CD4-positive, alpha-beta memory T cell (primary cell): ENCODE measurements around the gene IGSF23. TPM values are rescaled to one million over a fixed set of nuclear protein-coding genes. Genes with fewer than 3 reads are reported as not detected.
"Not testable (repeated sequence)": the region's sequence is repeated elsewhere in the genome, so short reads cannot be mapped to it uniquely, and the experiment has no call there.

Source experiments
- CTCF ChIA-PET: fragments of 350-600 bp; sonication (Branson Sonifier 250); formaldehyde crosslinking; loops from one replicate; lab custom pipeline; 2021; ENCODE audit warnings: inconsistent platforms; ENCODE audit not compliant: partially characterized antibody; lab: Charles Lee
- POLR2A ChIA-PET: fragments of 350-600 bp; sonication (Branson Sonifier 250); formaldehyde crosslinking; loops from one replicate; lab custom pipeline; 2021; ENCODE audit not compliant: partially characterized antibody; lab: Charles Lee
- DNase-seq, 5 donors: peaks; one replicate each; pipeline versions ENCODE4 v3.0.0 to v3.0.0-alpha.2; 2020 to 2022; ENCODE audit warnings: mixed read lengths in 1 of 5
- H3K27ac ChIP-seq: one replicate; pipeline ENCODE4 v1.7.0; 2013; ENCODE audit warnings: low read depth, low read length
- H3K27me3 ChIP-seq: 2 replicates; pipeline ENCODE4 v1.7.0; 2013; ENCODE audit warnings: mild to moderate bottlenecking, low read length, moderate library complexity; ENCODE audit not compliant: insufficient read depth
- H3K36me3 ChIP-seq: 2 replicates; pipeline ENCODE4 v1.7.0; 2013; ENCODE audit warnings: mild to moderate bottlenecking, low read length, moderate library complexity; ENCODE audit not compliant: insufficient read depth
- H3K4me1 ChIP-seq: 2 replicates; pipeline ENCODE4 v1.7.0; 2013; ENCODE audit warnings: mild to moderate bottlenecking, low read length, moderate library complexity; ENCODE audit not compliant: insufficient read depth
- H3K4me3 ChIP-seq, 2 donors: one replicate each; pipeline ENCODE4 v1.7.0; 2013; ENCODE audit warnings: low read length in 2 of 2, mild to moderate bottlenecking in 1 of 2
- H3K9me3 ChIP-seq, 2 donors: one replicate each; pipeline ENCODE4 v1.7.0; 2013; ENCODE audit warnings: low read length in 2 of 2, control low read depth in 1 of 2; ENCODE audit not compliant: control insufficient read depth in 1 of 2
- H3K27ac Mint-ChIP-seq, 7 donors: one replicate each; pipeline ENCODE4 v1.8.0; 2020 to 2021; ENCODE audit warnings: mixed read lengths in 7 of 7, mild to moderate bottlenecking in 6 of 7, inconsistent platforms in 3 of 7, moderate library complexity in 3 of 7
- H3K27me3 Mint-ChIP-seq, 2 donors: one replicate each; pipeline ENCODE4 v1.8.0; 2020 to 2021; ENCODE audit warnings: mixed read lengths in 2 of 2
- H3K36me3 Mint-ChIP-seq, 2 donors: one replicate each; pipeline ENCODE4 v1.8.0; 2020 to 2021; ENCODE audit warnings: mixed read lengths in 2 of 2, inconsistent platforms in 1 of 2, mild to moderate bottlenecking in 1 of 2
- H3K4me1 Mint-ChIP-seq, 4 donors: one replicate each; pipeline ENCODE4 v1.8.0; 2020 to 2021; ENCODE audit warnings: mixed read lengths in 4 of 4, mild to moderate bottlenecking in 1 of 4
- H3K4me3 Mint-ChIP-seq, 8 donors: one replicate each; pipeline ENCODE4 v1.8.0; 2020 to 2021; ENCODE audit warnings: mixed read lengths in 8 of 8, mild to moderate bottlenecking in 7 of 8, moderate library complexity in 6 of 8, inconsistent platforms in 3 of 8
- H3K9me3 Mint-ChIP-seq, 8 donors: one replicate each; pipeline ENCODE4 v1.8.0; 2020 to 2021; ENCODE audit warnings: mixed read lengths in 8 of 8, mild to moderate bottlenecking in 5 of 8, inconsistent platforms in 3 of 8, moderate library complexity in 1 of 8
- intact Hi-C: fragments of 100-400 bp; cut with micrococcal nuclease; formaldehyde crosslinking; loops from one replicate; pipeline ENCODE4 v1.15.1; 2023
- polyA plus RNA-seq, 2 donors: library from polyadenylated mRNA; unstranded; fragments of 300-500 nt; fragmentation: Illumina TruSeq; gene quantifications; one replicate each; pipeline ENCODE4 v1.2.3, GENCODE V29; 2021
- total RNA-seq, 2 experiments: library from RNA; stranded (reverse); gene quantifications; one replicate each; pipeline ENCODE4 v1.2.3, GENCODE V29; 2021

Gene IGSF23
- total and polyA plus RNA-seq, 4 experiments from 2014 or later = not detected

GRCh38 chr19:44634058-44634457, 20.7 kb downstream of the IGSF23 start:
- H3K27ac ChIP-seq, H3K36me3 ChIP-seq, H3K36me3 Mint-ChIP-seq, DNase-seq, H3K4me1 Mint-ChIP-seq, H3K4me3 ChIP-seq, intact Hi-C loops, H3K27me3 ChIP-seq, H3K27ac Mint-ChIP-seq, POLR2A ChIA-PET, H3K9me3 Mint-ChIP-seq, H3K9me3 ChIP-seq, H3K4me3 Mint-ChIP-seq, H3K4me1 ChIP-seq: not testable (repeated sequence)
- CTCF ChIA-PET = interaction anchor here (1.7 kb wide), 1 partner anchor 20 kb away, joined by 3 read pairs; no protein-coding TSS in a partner anchor
- peaks cover 9 to 14% of the 10 kb centered on the region in 2 donors for H3K27me3 Mint-ChIP-seq

GRCh38 chr19:44634785-44635184, 21.4 kb downstream of the IGSF23 start:
- no peak overlapping the region for H3K27ac ChIP-seq
- H3K27me3 Mint-ChIP-seq = peaks cover 9 to 14% of the 10 kb centered on the region in 2 donors
- no peaks in the 10 kb centered on the region for H3K36me3 ChIP-seq
- no peak for DNase-seq
- H3K4me1 Mint-ChIP-seq = no peaks in the 10 kb centered on the region
- H3K4me3 Mint-ChIP-seq = no peak overlapping the region
- ChIA-PET CTCF (interaction anchor here (1.5 to 1.9 kb wide), 2 partner anchors 20 to 23 kb away, joined by 3 to 5 read pairs; no protein-coding TSS in a partner anchor), POLR2A (no interaction called here)
- no peaks in the 10 kb centered on the region for H3K4me1 ChIP-seq
- no peaks in the 10 kb centered on the region for H3K9me3 ChIP-seq
- H3K36me3 Mint-ChIP-seq = no peaks in the 10 kb centered on the region
- intact Hi-C loops = no loop called here
- H3K27ac Mint-ChIP-seq = no peak overlapping the region
- no peak overlapping the region for H3K4me3 ChIP-seq
- no peaks in the 10 kb centered on the region for H3K27me3 ChIP-seq
- peaks cover 0 to 4% (median 0%) of the 10 kb centered on the region in 8 donors for H3K9me3 Mint-ChIP-seq

- ChIA-PET POLR2A (interaction anchor here (0.6 kb wide), 1 partner anchor 109 kb away, joined by 3 read pairs; no protein-coding TSS in a partner anchor), CTCF (interaction anchor here (0.6 to 1.9 kb wide), 3 partner anchors 9 to 22 kb away, joined by 3 to 5 read pairs (median 3); no protein-coding TSS in a partner anchor)
- Mint-ChIP-seq H3K4me1 (no peaks in the 10 kb centered on the region), H3K36me3 (no peaks in the 10 kb centered on the region), H3K9me3 (peaks cover 0 to 4% (median 0%) of the 10 kb centered on the region in 8 donors), H3K4me3 (no peak overlapping the region), H3K27me3 (peaks cover 13 to 14% of the 10 kb centered on the region in 2 donors), H3K27ac (no peak overlapping the region)
- Histone ChIP-seq H3K4me3 (no peak overlapping the region), H3K36me3 (no peaks in the 10 kb centered on the region), H3K27ac (no peak overlapping the region), H3K27me3 (no peaks in the 10 kb centered on the region), H3K4me1 (no peaks in the 10 kb centered on the region), H3K9me3 (no peaks in the 10 kb centered on the region)
- intact Hi-C loops = no loop called here
- no peak for DNase-seq
Observed at GRCh38 chr19:44635581-44636438, 22.4 kb downstream of the IGSF23 start.

DNA sequence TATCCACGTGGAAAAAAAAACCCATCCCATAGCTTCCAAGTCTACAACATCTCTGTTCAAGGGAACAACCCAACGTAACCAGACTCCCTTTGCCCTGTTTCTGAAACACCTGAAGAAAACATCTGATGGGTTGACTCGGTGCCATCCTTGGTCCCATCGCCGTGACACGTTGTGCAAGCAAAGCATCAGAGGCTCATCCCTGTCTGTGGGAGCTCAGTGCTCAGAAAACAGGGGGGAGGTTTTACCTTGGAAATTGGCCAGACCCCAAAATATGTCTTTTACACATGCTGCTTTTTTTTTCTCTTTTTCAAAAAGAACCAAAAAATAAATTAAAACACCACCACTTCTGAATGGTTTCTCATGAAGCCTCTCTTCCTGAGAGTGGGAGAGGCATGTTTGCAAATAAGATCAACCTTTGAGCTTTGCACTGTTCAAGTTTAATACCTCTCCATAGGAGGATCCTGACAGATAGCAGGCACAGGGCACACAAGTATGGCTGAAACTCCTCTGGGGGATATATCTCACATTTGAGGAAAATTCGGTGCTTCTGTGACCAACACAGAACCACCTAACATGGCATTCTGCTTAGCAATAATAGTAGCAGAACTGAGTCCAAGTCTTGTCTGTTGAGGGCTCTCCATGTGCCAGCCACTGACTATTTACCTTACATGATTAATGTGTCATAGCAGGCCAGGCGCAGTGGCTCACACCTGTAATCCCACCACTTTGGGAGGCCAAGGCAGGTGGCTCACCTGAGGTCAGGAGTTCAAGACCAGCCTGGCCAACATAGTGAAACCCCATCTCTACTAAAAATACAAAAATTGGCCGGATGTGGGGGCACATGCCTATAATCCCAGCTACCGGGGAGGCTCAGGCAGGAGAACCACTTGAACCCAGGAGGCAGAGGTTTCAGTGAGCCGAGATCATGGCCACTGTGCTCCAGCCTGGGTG, 23.4 kb downstream of the IGSF23 start:
- Mint-ChIP-seq H3K9me3 (peaks cover 0 to 4% (median 0%) of the 10 kb centered on the region in 8 donors), H3K4me1 (no peaks in the 10 kb centered on the region), H3K27ac (no peak overlapping the region), H3K4me3 (no peak overlapping the region), H3K27me3 (peaks cover 13 to 14% of the 10 kb centered on the region in 2 donors), H3K36me3 (no peaks in the 10 kb centered on the region)
- H3K36me3 ChIP-seq = no peaks in the 10 kb centered on the region
- H3K27ac ChIP-seq = no peak overlapping the region
- no peak overlapping the region for H3K4me3 ChIP-seq
- CTCF ChIA-PET = interaction anchor here (1.9 kb wide), 1 partner anchor 21 kb away, joined by 5 read pairs; no protein-coding TSS in a partner anchor
- no peaks in the 10 kb centered on the region for H3K27me3 ChIP-seq
- H3K9me3 ChIP-seq = no peaks in the 10 kb centered on the region
- POLR2A ChIA-PET = interaction anchor here (0.6 kb wide), 1 partner anchor 108 kb away, joined by 3 read pairs; no protein-coding TSS in a partner anchor
- no peaks in the 10 kb centered on the region for H3K4me1 ChIP-seq
- DNase-seq = no peak
- intact Hi-C loops = no loop called here

DNA sequence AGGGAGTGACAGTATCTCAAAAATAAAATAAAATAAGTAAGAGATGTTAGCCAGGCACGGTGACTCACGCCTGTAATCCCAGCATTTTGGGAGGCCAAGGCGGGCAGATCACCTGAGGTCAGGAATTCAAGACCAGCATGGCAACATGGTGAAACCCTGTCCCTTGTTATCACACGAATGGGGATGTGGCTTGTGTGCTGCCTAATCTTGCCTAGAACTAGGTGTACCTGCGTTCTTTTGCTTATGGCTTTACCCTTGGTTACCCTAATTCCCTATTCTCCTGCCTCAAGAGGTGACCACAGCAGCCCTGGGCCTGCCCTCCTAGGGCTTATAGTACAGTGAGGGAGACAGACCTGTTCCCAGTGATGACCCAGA, 24.0 kb downstream of the IGSF23 start:
- no peaks in the 10 kb centered on the region for H3K27me3 ChIP-seq
- Mint-ChIP-seq H3K4me1 (no peaks in the 10 kb centered on the region), H3K27ac (no peak overlapping the region), H3K27me3 (peaks cover 13 to 14% of the 10 kb centered on the region in 2 donors), H3K9me3 (peaks cover 0 to 4% (median 0%) of the 10 kb centered on the region in 8 donors), H3K36me3 (no peaks in the 10 kb centered on the region), H3K4me3 (no peak overlapping the region)
- H3K9me3 ChIP-seq = no peaks in the 10 kb centered on the region
- no peaks in the 10 kb centered on the region for H3K4me1 ChIP-seq
- ChIA-PET CTCF (no interaction called here), POLR2A (no interaction called here)
- H3K4me3 ChIP-seq = no peak overlapping the region
- H3K36me3 ChIP-seq = no peaks in the 10 kb centered on the region
- intact Hi-C loops = no loop called here
- no peak overlapping the region for H3K27ac ChIP-seq
- no peak for DNase-seq

DNA sequence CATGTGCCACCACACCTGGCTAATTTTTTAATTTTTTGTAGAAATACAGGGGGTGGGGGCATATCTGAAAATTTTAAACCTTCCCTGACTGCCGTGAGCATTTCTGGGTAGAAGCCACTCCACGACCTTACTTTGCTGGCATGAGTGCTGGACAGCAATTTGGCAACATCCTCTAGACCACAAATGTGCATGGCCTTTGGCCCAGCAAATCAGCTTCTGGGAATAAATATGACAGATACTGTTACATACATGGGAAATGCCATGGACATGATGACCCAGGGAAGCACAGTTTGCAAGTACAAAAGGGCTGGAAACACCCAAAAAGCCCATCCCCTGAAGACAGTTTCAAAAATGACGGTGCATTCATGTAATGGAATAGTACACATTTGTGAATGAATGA, 27.2 kb downstream of the IGSF23 start:
- intact Hi-C loops = no loop called here

More for the DNA sequence above, 27.2 kb downstream of the IGSF23 start:
- no peak overlapping the region for H3K27ac Mint-ChIP-seq
- H3K27me3 Mint-ChIP-seq = peaks cover 9 to 12% of the 10 kb centered on the region in 2 donors
- H3K4me3 ChIP-seq = no peak overlapping the region
- peaks cover 6% of the 10 kb centered on the region for H3K4me1 ChIP-seq
- H3K9me3 ChIP-seq = no peaks in the 10 kb centered on the region
- H3K36me3 ChIP-seq = no peaks in the 10 kb centered on the region
- no peak overlapping the region for H3K27ac ChIP-seq
- H3K27me3 ChIP-seq = no peaks in the 10 kb centered on the region
- CTCF ChIA-PET = no interaction called here
- H3K4me1 Mint-ChIP-seq = peaks cover 0 to 10% (median 1%) of the 10 kb centered on the region in 4 donors
- H3K9me3 Mint-ChIP-seq = no peaks in the 10 kb centered on the region
- POLR2A ChIA-PET = no interaction called here
- H3K4me3 Mint-ChIP-seq = no peak overlapping the region
- DNase-seq = no peak
- no peaks in the 10 kb centered on the region for H3K36me3 Mint-ChIP-seq
